Stimulated activated CD8-positive, alpha-beta memory T cell treated with anti-CD3 and anti-CD28 coated beads, Interleukin-15, amount 100 ng/mL, for 1 hour (primary cell): ENCODE measurements around the gene PCCA.
"Not testable (repeated sequence)": the region's sequence is repeated elsewhere in the genome, so short reads cannot be mapped to it uniquely, and the experiment has no call there.

Source experiments
- DNase-seq: peaks from one replicate; pipeline ENCODE4 v3.0.0-alpha.2; 2020; ENCODE audit warnings: low read depth

Gene PCCA

DNA sequence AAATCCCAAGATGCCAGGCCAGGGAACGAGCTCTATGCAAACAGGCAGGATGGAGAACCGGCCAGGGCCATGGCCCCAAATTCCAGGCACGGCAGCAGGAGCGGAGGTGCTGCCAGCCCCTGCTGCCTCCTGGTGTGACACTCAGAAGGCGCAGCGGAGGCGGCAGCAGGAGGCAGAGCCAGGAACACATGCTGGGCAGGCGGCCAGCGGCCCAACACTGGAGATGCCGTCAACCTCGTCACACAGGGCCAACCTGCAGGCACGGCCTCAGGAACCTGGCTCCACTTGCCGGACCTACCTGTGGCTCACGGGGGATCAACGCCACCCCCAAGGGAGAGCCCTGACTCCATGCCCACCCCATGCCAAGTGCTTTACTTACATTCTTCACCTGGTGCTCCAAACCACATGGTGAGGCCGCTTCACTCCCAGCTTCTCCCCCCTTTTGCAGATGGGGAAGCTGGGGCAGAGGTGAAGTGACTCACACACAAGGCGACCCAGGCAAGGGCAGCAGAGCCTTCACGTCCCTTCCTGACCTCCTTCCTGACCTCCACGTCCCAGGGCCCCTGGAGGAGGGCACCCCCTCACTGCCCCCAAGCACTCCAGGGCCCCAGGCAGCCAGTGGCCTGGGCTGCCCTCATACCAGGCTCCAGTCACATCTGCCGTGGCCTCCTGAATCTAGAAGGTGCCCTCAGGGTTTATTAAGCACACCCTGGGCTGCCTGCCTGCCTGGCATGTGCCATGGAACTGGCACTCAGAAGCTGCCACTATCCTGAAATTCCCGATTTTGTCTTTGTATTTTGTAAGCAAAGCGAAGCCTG, 456.2 kb downstream of the PCCA start:
- no peak for DNase-seq

GRCh38 chr13:100545684-100546061, 456.8 kb downstream of the PCCA start:
- no peak for DNase-seq

- DNase-seq, result no peak
These were observed 458.0 kb downstream of the PCCA start for GRCh38 chr13:100546713-100547405.

DNA sequence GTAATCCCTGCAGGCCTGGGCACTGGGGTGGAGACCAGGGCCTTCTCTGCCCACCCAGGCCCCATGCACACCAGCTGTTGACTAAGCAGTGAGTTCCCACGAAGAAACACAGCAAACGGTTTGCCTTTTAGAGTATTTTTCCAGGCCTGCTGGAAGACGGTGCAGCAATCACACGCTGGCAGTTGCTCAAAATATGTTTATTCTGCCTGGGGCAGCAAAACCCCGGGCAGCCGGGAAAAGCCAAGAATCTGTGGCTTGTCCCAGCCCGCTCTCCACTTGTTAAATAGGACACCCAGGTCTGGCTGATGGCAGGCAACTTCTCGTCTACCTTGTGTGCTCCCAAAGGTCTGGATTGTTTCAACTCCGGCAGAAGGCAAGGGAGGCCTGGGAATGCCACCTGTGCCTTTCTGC, 458.9 kb downstream of the PCCA start:
- DNase-seq, result no peak

DNA sequence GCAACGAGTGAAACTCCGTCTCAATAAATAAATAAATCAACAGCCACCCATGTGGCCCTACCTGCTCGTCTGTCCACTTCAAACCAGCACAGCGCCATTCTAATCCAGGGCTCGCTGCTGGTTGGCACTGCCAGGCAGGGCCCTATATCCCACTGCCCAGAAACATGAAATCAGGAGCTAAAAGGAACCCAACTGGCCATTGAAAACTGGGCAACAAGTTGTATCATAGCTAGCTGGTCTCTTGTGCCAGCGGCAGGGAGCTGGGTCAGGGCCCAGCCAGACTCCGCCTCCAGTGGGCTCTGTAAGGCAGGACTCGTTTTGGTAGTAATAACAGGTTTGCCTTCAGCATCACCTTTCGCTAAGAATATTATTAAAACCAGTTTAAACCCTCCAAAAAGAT, 460.4 kb downstream of the PCCA start:
- DNase-seq, result no peak

- no peak for DNase-seq
These were observed 463.9 kb downstream of the PCCA start for GRCh38 chr13:100552755-100553154.

DNA sequence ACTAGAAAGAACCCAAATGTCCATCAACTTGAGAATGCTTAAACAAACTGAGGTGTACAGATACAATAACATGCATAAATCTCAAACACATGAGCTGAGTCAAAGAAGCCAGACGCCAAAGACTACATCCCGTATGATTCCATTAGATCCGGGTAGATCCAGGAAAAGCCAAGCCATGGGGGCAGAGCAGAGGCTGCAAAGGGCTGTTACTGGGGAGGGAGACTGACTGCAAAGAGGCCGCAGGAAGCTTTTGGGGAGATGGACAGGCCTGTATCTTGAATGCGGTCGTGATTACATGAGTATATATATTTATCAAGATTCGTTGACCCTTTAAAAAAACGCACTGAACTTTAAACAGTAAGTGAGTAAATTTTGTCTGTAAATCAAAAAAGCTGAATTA, 471.0 kb downstream of the PCCA start:
- DNase-seq, result no peak

DNA sequence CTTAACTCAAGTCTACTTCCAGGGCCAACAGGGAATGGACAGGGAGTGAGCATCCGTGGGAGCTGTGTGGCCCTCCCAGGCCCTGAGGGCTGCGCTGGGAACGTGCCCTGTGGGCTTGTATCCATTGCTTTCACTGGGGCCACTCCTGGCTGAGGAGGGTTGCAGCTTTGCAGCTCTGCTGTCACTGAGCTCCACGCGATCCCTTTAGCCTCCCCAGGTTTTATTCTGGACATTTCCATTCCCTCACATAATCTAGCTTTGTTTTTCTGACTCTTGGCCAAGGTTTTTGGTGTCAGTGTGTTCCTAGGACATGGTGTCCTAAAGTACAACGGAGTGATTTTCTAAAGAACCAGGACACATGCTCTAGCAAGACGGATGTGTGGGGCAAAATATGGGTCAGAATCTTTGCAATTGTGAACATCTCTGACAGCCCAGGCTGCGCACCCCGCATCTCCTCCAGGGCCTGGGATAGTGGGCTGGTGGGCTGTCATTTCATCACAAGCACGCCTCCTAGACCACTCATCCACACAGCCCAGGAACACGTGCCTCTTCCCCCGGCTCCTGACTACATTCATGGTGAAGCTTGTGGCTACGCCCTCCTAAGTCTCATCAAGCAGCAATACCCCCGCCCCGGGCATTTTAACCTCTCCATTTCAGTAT, 471.7 kb downstream of the PCCA start:
- DNase-seq, result no peak

- no peak for DNase-seq
These were observed 472.2 kb downstream of the PCCA start for GRCh38 chr13:100561158-100561499.

DNA sequence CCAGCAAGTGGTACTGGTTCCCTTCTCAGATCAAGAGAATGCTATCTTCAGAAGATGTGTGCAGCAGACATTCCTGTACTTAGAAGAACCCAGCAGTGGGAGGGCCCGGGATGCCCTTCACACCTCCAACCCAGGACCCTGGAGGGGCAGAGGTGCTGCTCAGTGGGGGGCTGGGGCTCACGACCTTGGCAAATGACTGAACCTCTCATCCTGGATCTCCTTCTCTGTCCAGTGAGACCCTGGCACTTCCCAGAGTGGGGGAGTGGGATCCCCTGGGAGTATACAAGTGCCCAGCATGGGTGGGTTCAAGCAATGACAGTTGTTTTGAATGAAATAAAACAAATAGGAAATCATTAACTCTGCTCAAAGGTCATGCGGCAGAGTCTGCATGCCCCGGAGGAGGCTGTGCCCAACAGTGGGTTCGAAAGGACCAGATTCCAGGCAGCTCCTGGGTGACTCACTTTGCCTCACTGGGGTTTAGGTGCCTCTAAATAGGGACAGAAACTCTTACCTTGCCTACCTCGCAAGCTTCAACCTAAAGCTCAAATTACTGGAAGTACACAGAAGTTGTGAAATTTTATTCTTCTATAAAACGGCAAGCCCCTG, 472.8 kb downstream of the PCCA start:
- no peak for DNase-seq

DNA sequence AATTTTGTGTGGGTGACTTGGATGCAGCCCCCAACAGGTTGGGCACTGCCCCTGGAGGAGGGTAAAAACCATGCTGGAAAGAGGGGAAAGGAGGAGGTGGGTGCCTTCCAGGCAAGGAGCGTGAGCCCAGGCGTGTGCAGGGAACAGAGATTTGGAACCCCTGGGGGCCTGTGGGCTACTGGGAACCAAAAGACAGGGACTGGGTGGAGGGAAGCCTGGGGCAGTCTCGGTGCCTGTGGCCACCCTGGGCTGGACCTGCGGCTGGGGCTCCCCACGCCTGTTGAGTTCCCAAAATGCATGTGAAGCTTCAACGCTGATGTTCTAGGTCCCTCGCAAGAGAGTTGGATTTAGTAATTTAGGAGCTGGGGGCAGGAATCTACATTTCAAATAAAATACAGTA, 474.9 kb downstream of the PCCA start:
- no peak for DNase-seq

GRCh38 chr13:100564444-100565223, 475.7 kb downstream of the PCCA start:
- DNase-seq, result no peak

DNA sequence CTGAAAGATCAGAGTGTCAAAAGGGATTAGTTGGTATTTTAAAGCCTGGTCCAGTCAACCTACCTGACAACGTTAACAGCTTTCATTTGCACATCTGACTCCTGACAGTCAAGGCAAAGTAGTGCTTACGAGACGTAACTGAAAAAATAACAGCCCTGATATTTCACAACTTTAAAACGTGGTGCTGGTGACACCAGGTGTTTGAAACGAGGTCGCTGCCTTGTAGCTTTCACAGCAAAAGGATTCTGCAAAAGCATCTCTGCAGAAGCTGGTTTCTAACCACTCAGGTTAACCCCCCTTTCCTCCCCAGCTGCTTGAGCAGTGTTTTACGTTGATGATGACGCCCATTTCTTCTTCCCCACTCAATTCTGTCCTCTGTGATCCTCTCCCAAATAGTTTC, 476.4 kb downstream of the PCCA start:
- DNase-seq, result no peak

GRCh38 chr13:100566543-100566942, 477.6 kb downstream of the PCCA start:
- no peak for DNase-seq

- DNase-seq, result peak; percentile 67
These were observed 484.2 kb downstream of the PCCA start for GRCh38 chr13:100573121-100573520.

DNA sequence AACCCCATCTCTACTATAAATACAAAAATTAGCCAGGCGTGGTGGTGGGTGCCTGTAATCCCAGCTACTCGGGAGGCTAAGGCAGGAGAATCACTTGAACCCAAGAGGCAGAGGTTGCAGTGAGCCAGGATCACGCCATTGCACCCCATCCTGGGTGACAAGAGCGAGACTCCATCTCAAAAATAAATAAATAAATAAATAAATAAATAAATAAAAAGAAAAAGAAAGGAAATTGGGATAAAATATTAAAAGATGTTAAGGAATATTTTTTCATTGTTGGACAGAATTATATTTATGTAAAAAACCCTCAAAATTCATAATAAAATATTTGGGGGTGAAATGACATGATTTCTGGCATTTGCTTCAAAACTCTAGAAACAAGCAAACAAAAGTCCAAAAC, 488.3 kb downstream of the PCCA start:
- DNase-seq, result not testable (repeated sequence)
